Brain microvascular endothelial cell (primary cell): Measurements from ENCODE around the gene PSME4.
A peak's percentile ranks its signal among the peaks of the same experiment; 100 is the strongest.
"Not testable (repeated sequence)": the region's sequence is repeated elsewhere in the genome, so short reads cannot be mapped to it uniquely, and the experiment has no call there.

Source experiments
- DNase-seq: peaks from one replicate; pipeline ENCODE4 v3.0.0-alpha.2; 2020
- H3K27ac ChIP-seq: fragments of 250-450 bp; sonication (Bioruptor Pico); 2 replicates; pipeline ENCODE4 v1.5.1; 2020; ENCODE audit warnings: mild to moderate bottlenecking, moderate library complexity
- H3K27me3 ChIP-seq: fragments of 250-450 bp; sonication (Bioruptor Pico); replicated peaks from 2 replicates; pipeline ENCODE4 v1.5.1; 2020; ENCODE audit warnings: mild to moderate bottlenecking
- H3K36me3 ChIP-seq: fragments of 250-450 bp; sonication (Bioruptor Pico); replicated peaks from 2 replicates; pipeline ENCODE4 v1.5.1; 2020; ENCODE audit warnings: mild to moderate bottlenecking
- H3K4me3 ChIP-seq: 2 replicates; pipeline ENCODE4 v1.5.1; 2011; ENCODE audit warnings: low read depth, mild to moderate bottlenecking, control low read depth, low read length, moderate library complexity
- in situ Hi-C: cut with HindIII; loops from 2 replicates; pipeline ENCODE4 v1.10.0; 2017; ENCODE audit warnings: low sequenced_read_pairs, low pct_ligation_motif_present
- TF ChIP-seq, protein P1 (sequence below): IDR thresholded peaks from 2 replicates; pipeline ENCODE4 v1.5.1; 2011; ENCODE audit warnings: low read depth, mild to moderate bottlenecking, moderate library complexity, low read length, control low read depth, inconsistent platforms; ENCODE audit errors: missing control alignments

Gene PSME4

DNA sequence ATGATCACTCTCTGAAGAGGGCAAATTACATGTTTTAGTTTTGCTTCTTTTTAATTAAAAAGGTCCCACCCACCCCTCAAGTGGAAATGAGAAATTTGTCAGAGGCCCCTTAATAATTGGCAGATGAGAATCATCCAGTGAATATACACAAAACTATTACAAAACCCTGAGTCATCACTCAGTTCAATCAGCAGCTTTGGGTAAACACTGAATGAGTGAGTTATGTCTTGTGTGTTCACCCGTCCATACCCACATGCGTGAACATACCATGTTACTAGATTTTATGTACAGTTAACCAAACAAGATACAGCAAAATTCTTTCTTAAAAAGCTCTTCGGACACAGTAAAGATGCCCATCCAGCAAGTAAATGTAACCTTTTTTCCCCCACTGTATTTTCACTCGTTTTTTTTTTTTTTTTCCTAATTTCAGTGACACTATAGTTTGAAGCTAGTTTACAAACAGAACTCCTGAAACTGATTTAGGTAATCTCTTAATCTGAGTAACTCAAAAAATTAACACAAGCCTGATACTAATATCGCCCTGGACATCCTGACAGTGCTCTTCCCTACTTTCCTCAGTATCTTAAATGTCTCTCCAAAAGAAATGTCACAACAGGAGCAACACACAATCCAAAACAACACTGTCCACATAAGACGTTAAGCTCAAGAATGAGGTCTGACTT lies 1.4 kb downstream of the PSME4 start:
- peak; percentile 68 for DNase-seq

DNA sequence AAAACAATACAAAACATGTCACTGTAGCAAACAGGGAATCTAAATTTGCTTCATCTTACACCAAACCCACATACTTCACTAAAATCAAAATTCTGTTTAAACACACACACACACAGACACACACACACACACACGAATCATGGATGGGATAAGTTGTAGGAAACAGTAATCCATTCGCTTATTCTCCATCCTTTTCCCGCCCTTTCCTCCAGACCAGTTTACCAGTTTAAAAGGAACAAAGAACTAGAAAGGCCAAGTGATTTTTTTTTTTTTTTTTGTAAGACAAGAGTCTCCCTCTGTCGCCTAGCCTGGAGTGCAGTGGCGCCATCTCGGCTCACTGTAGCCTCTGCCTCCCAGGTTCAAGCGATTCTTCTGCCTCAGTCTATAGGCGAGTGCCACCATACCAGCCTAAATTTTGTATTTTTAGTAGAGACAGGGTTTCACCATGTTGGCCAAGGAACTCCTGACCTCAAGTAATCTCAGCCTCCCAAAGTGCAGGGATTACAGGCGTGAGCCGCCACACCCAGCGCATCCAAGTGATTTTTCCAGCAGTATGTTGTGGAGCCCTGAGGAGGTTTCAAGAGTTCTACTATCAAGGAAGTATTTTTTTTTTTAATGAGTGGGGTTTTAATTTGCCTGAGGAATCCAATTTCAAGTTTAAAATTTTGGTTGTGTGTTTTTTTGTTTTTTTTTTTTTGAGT lies 5.7 kb downstream of the PSME4 start:
- H3K4me3 ChIP-seq, result no peak overlapping the region
- H3K27me3 ChIP-seq, result no peaks in the 10 kb centered on the region
- H3K36me3 ChIP-seq, result no peaks in the 10 kb centered on the region
- no peak overlapping the region for H3K27ac ChIP-seq
- TF ChIP-seq, protein P1, sequence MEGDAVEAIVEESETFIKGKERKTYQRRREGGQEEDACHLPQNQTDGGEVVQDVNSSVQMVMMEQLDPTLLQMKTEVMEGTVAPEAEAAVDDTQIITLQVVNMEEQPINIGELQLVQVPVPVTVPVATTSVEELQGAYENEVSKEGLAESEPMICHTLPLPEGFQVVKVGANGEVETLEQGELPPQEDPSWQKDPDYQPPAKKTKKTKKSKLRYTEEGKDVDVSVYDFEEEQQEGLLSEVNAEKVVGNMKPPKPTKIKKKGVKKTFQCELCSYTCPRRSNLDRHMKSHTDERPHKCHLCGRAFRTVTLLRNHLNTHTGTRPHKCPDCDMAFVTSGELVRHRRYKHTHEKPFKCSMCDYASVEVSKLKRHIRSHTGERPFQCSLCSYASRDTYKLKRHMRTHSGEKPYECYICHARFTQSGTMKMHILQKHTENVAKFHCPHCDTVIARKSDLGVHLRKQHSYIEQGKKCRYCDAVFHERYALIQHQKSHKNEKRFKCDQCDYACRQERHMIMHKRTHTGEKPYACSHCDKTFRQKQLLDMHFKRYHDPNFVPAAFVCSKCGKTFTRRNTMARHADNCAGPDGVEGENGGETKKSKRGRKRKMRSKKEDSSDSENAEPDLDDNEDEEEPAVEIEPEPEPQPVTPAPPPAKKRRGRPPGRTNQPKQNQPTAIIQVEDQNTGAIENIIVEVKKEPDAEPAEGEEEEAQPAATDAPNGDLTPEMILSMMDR, result no peak
- DNase-seq, result no peak
- in situ Hi-C loops, result no loop called here

More for the DNA sequence above, 1.4 kb downstream of the PSME4 start:
- in situ Hi-C loops, result no loop called here
- Histone ChIP-seq H3K27me3 (no peaks in the 10 kb centered on the region), H3K27ac (peak overlapping the region; percentile 93), H3K36me3 (no peaks in the 10 kb centered on the region), H3K4me3 (peak overlapping the region; percentile 93)
- TF ChIP-seq, protein P1, result no peak

DNA sequence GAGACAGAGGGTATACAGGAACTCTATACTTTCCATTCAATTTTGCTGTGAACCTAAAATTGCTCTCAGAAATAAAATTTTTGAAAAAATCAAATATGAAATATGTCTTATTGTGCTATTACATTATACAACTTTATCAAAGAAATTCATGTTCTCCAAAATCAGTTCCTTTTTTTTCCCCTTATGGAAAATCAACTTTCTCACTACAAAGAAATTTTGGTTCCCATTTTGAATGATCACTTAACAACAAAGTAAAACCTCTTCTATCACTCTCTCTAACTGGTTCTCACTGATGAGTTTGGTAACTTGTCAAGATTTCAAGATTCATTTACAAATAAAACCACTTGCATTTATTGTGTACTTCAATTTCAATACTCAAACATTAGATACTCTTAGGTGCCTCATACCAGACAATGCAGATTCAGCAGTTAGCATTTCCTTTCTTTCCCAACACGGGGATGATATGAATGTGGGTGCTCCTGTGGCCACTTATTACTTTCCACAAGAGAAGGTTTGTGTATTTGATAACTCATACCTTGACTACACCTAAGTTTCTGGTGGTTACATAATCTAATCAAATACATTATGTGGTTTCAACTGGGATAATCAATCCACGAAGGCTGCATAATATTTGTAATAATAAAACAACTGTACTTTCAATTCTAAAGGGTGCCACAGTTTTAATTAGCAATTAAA lies 6.4 kb downstream of the PSME4 start:
- Histone ChIP-seq H3K36me3 (no peaks in the 10 kb centered on the region), H3K27me3 (no peaks in the 10 kb centered on the region), H3K27ac (no peak overlapping the region), H3K4me3 (no peak overlapping the region)
- in situ Hi-C loops, result no loop called here
- TF ChIP-seq, protein P1, result no peak
- no peak for DNase-seq

DNA sequence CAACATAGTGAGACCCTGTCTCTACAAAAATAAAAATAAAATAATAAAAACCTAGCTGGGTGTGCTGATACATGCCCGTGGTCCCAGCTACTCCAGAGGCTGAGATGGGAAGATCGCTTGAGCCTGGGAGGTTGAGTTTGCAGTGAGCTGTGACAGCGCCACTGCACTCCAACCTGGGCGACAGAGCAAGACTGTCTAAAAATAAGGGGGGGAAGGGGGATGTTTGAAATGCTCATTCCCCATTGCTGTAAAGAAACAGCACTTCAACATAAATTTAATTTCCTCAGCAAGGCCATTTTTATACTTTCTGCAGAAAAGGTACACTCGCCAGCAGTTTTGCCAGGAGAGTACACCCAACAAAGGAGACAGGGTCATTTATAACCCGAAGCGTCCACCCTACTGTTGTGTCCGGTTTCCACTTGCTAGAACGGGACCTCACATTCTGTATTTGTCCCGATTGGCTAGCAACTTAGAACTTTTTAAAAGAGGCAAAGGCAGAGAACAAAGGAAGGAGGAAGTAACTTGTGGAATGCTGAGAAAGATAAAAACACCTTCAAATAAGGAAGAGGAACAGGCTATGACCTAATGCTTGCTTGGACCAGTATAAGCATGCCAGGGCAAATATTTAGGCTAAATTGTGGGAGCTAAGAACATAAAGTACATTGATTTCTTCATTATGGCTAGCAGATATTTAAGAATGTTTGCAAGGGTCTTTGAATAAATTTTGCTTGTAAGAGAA lies 9.1 kb downstream of the PSME4 start:
- DNase-seq, H3K4me3 ChIP-seq, in situ Hi-C loops, H3K27me3 ChIP-seq, H3K36me3 ChIP-seq, H3K27ac ChIP-seq: not testable (repeated sequence)

DNA sequence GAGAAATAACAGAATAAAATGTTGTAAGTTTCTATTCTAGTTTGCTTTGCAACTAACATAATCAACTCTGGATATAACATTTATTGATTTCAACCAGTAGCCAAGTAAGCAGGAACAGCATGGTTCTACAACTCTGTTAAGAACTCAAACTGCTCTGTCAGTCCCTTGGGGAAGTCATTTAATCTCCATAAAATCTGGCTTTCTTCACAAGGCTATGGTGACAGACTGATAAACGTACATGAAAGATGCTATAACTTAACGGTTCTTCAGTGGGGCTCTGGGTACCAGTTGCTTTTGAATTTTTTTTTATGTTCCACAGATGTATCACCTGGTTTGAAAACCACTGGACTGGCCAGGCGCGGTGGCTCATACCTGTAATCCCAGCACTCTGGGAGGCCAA lies 10.3 kb downstream of the PSME4 start:
- Histone ChIP-seq H3K27ac (no peak overlapping the region), H3K27me3 (no peaks in the 10 kb centered on the region), H3K36me3 (no peaks in the 10 kb centered on the region), H3K4me3 (no peak overlapping the region)
- in situ Hi-C loops, result no loop called here
- DNase-seq, result no peak
- TF ChIP-seq, protein P1, result no peak

DNA sequence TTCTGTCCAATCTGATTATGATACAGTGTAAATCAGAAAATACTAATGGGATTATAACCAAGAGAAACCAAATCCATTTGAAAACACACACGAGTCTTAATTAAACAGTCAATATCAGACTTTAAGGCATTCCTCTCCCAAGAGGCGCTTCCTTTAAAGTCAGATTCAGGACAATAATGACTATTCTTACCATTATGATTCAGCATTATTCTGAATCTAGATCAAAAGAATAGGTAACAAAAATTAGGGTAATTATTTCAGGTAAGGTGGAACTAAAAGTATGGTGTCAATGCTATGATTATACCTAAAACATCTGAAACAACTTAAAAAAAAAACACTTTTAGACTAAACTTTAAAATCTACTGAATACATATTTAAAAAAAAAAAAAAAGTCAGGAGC lies 12.3 kb downstream of the PSME4 start:
- in situ Hi-C loops, result no loop called here
- H3K27ac ChIP-seq, result no peak overlapping the region
- H3K36me3 ChIP-seq, result no peaks in the 10 kb centered on the region
- H3K27me3 ChIP-seq, result no peaks in the 10 kb centered on the region
- TF ChIP-seq, protein P1, result no peak
- no peak overlapping the region for H3K4me3 ChIP-seq
- DNase-seq, result no peak
